ENCODE data around the gene SUPT6H.

GRCh38 chr17:28717578-28718332, 55.8 kb downstream of the SUPT6H start, which contains the start of gene RAB34:
- TF ChIP-seq POLR2AphosphoS5 (IDR thresholded peaks at IDR 0.05; ENCODE audit: low read depth, low read length), result no peak
- TF ChIP-seq POLR2A (IDR thresholded peaks at IDR 0.05; ENCODE audit: low read depth, low read length), result no peak
- TF ChIP-seq TAF1 (IDR thresholded peaks at IDR 0.05; ENCODE audit: borderline replicate concordance, low read depth, low read length), result no peak

All from GM12892 (cell line).